HG02571 (cell line): ENCODE measurements around the gene ADAT3.

Source experiments
- ATAC-seq: cut with Tn5 transposase; IDR thresholded peaks from one replicate; pipeline ENCODE4 v1.9.1; 2021; ENCODE audit warnings: mild to moderate bottlenecking, moderate library complexity; ENCODE audit not compliant: unreplicated experiment

Gene ADAT3

GRCh38 chr19:1912760-1913505, 7.7 kb downstream of the ADAT3 start:
- no peak for ATAC-seq

GRCh38 chr19:1913781-1914577, 8.8 kb downstream of the ADAT3 start:
- ATAC-seq = no peak

- ATAC-seq = no peak
Measured at GRCh38 chr19:1914826-1915341, 9.7 kb downstream of the ADAT3 start.

- no peak for ATAC-seq
Measured at GRCh38 chr19:1917146-1917545, 11.9 kb downstream of the ADAT3 start.

- no peak for ATAC-seq
Measured at GRCh38 chr19:1917926-1918325, 12.7 kb downstream of the ADAT3 start.

GRCh38 chr19:1918975-1919374, 13.8 kb downstream of the ADAT3 start:
- no peak for ATAC-seq

- no peak for ATAC-seq
Measured at GRCh38 chr19:1920644-1921043, 15.4 kb downstream of the ADAT3 start.

GRCh38 chr19:1921326-1921725, 16.1 kb downstream of the ADAT3 start:
- ATAC-seq = no peak

- no peak for ATAC-seq
Measured at GRCh38 chr19:1921825-1922224, 16.6 kb downstream of the ADAT3 start.

GRCh38 chr19:1922803-1923202, 17.6 kb downstream of the ADAT3 start:
- ATAC-seq = no peak

GRCh38 chr19:1923319-1923718, 18.1 kb downstream of the ADAT3 start:
- no peak for ATAC-seq

GRCh38 chr19:1924320-1924961, 19.2 kb downstream of the ADAT3 start:
- ATAC-seq = no peak

- no peak for ATAC-seq
Measured at GRCh38 chr19:1925544-1925943, 20.3 kb downstream of the ADAT3 start.

GRCh38 chr19:1929021-1929742, 24.0 kb downstream of the ADAT3 start:
- no peak for ATAC-seq

- no peak for ATAC-seq
Measured at GRCh38 chr19:1931445-1931844, 26.2 kb downstream of the ADAT3 start.

GRCh38 chr19:1932395-1932794, 27.2 kb downstream of the ADAT3 start:
- ATAC-seq = no peak

- no peak for ATAC-seq
Measured at GRCh38 chr19:1933244-1933643, 28.0 kb downstream of the ADAT3 start.

- ATAC-seq = no peak
Measured at GRCh38 chr19:1933942-1934341, 28.7 kb downstream of the ADAT3 start.

GRCh38 chr19:1935484-1936208, 30.4 kb downstream of the ADAT3 start:
- ATAC-seq = no peak

GRCh38 chr19:1936430-1936829, 31.2 kb downstream of the ADAT3 start:
- ATAC-seq = no peak
